ENCODE data around the gene EMX1. TPM values are rescaled to one million over a fixed set of nuclear protein-coding genes. Genes with fewer than 3 reads are reported as not detected.
A peak's percentile ranks its signal among the peaks of the same experiment; 100 is the strongest.

Gene EMX1
- total and polyA plus RNA-seq, 2 of the 13 experiments (the other 11 are each of a cell fraction or from before 2014, with no cell fraction given): 0.62 to 4.9 TPM

- TF ChIP-seq FLYWCH1 (CRISPR knock-in tag; IDR thresholded peaks at IDR 0.05) (peak; percentile 50; the same call in 1 of the 2 replicates), ZNF180 (CRISPR knock-in tag; IDR thresholded peaks at IDR 0.05; ENCODE audit: borderline replicate concordance, low read depth) (no peak), IKZF5 (CRISPR knock-in tag; IDR thresholded peaks at IDR 0.05) (0 out of 2 replicates have a peak, but pooled peaks have one; percentile 36), ZNF816 (CRISPR knock-in tag; IDR thresholded peaks at IDR 0.05; ENCODE audit: borderline replicate concordance) (peak; percentile 66; the same call in 1 of the 2 replicates), AFF4 (CRISPR knock-in tag; IDR thresholded peaks at IDR 0.05) (no peak), TIGD3 (CRISPR knock-in tag; IDR thresholded peaks at IDR 0.05; ENCODE audit: borderline replicate concordance) (no peak), KLF11 (CRISPR knock-in tag; IDR thresholded peaks at IDR 0.05) (peak; percentile 82; the same call in 1 of the 2 replicates), FOXC1 (CRISPR knock-in tag; IDR thresholded peaks at IDR 0.05; ENCODE audit: borderline replicate concordance) (peak; percentile 51; the same call in 1 of the 2 replicates), ZNF709 (CRISPR knock-in tag; IDR thresholded peaks at IDR 0.05) (peak; percentile 54; the same call in 1 of the 2 replicates), SAP130 (CRISPR knock-in tag; IDR thresholded peaks at IDR 0.05; ENCODE audit: low read depth) (peak; percentile 80), HMGXB3 (CRISPR knock-in tag; IDR thresholded peaks at IDR 0.05; ENCODE audit: borderline replicate concordance) (peak; percentile 88), PBX3 (CRISPR knock-in tag; IDR thresholded peaks at IDR 0.05; ENCODE audit: borderline replicate concordance) (no peak), CENPBD1 (CRISPR knock-in tag; IDR thresholded peaks at IDR 0.05; ENCODE audit: borderline replicate concordance, low read depth) (no peak), ESRRA (CRISPR knock-in tag; IDR thresholded peaks at IDR 0.05; ENCODE audit: low read depth) (no peak), AKAP8 (CRISPR knock-in tag; IDR thresholded peaks at IDR 0.05) (no peak)
These were observed 33.9 kb upstream of the EMX1 start (continued) for GRCh38 chr2:72883356-72883962.

Measured in HepG2 (cell line).